Measurements from ENCODE around the gene PLCD3. TPM values are rescaled to one million over a fixed set of nuclear protein-coding genes. Genes with fewer than 3 reads are reported as not detected.
A peak's percentile ranks its signal among the peaks of the same experiment; 100 is the strongest.

The PLCD3 gene
- total RNA-seq, 2 experiments from 2014 or later: 4.3 to 4.4 TPM

GRCh38 chr17:45149037-45149668 lies 16.8 kb upstream of the PLCD3 start:
- POLR2A ChIA-PET: interaction anchor here (0.6 to 6.1 kb wide), 23 partner anchors 8 to 250 kb away, joined by 3 to 217 read pairs (median 4); partner anchors contain the start of genes ACBD4, EFTUD2, FMNL1 and HEXIM2

DNA sequence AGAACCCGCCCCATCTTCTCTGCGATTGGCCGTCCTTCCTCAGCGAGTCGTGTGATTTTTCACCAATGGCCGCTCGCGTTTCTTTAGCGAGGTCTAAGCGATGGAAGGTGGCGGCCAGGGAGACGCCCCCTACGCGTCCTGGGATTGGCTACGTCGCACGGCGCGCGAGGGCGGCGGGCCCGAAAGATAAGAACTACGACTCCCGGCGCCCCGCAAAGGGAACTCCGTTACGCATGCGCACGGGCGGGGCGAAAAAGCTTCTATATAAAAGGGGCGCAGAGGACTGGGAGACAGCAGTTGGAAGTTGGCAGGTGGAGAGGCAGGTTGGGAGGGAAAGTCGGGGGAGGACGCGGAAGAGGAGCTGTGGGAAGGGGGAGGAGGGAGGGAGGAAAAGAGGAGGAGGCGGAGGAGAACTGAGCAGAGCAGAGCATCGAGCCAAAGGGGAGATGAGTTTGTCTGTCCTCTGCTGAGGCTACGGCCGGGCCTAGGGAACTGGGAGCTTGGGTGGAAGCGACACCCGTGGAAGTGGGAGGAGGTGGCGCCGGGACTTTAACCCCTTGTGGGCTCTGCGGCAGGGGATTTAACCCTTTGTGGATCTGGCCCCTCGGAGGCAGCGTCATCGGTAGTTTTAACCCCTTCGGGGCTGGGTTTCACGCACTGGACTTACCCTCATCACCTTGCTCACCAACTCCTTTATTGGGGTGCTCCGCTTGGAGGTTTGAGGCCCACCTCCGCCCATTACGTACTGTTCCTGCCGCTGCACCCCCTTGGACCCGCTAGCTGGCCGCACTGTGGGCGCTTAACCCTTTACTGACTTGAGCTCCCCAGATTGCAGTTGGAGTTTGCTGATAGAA lies 16.1 kb upstream of the PLCD3 start, which contains the start of gene HEXIM1:
HEXIM1 (plus strand) TSS at position 293 of the 854 bp plus-strand sequence. CDS start 716 bp downstream, outside the sequence.
- peak within 1 kb of the TSS; percentile 100 for H3K27ac Mint-ChIP-seq
- ChIA-PET POLR2A (interaction anchor here (0.6 to 6.1 kb wide), 21 partner anchors 9 to 249 kb away, joined by 3 to 217 read pairs (median 5); partner anchors contain the start of genes ACBD4, EFTUD2, FMNL1 and HEXIM2), CTCF (interaction anchor here (0.8 to 11.2 kb wide), 17 partner anchors 9 to 168 kb away, joined by 3 to 316 read pairs (median 9); partner anchors contain the start of genes ACBD4, DCAKD, HEXIM2 and MAP3K14)
- DNase-seq: peak; percentile 99
- H3K36me3 Mint-ChIP-seq: peaks cover 29% of the 10 kb centered on the region
- H3K27me3 Mint-ChIP-seq: no peaks in the 10 kb centered on the region
- intact Hi-C loops (cut with micrococcal nuclease): loop anchor here (1.0 to 10.0 kb wide), 9 partner anchors 13 to 944 kb away; partner anchors contain the start of genes ACBD4, HEXIM2, MAP3K14 and NMT1
- peaks cover 42% of the 10 kb centered on the region for H3K4me1 Mint-ChIP-seq (ENCODE audit: low read depth)
- no peaks in the 10 kb centered on the region for H3K9me3 Mint-ChIP-seq
- peak within 1 kb of the TSS; percentile 99 for H3K4me3 Mint-ChIP-seq

More at GRCh38 chr17:45149037-45149668, 16.8 kb upstream of the PLCD3 start:
- CTCF ChIA-PET: interaction anchor here (0.7 to 11.2 kb wide), 20 partner anchors 10 to 236 kb away, joined by 3 to 316 read pairs (median 7); partner anchors contain the start of genes ACBD4, DCAKD, HEXIM2 and MAP3K14
- DNase-seq: peak; percentile 86
- H3K36me3 Mint-ChIP-seq: peaks cover 29% of the 10 kb centered on the region
- intact Hi-C loops (cut with micrococcal nuclease): loop anchor here (1.0 to 10.0 kb wide), 5 partner anchors 24 to 944 kb away; partner anchors contain the start of gene NMT1
- no peaks in the 10 kb centered on the region for H3K27me3 Mint-ChIP-seq
- H3K9me3 Mint-ChIP-seq: no peaks in the 10 kb centered on the region
- H3K27ac Mint-ChIP-seq: peak overlapping the region; percentile 100
- H3K4me3 Mint-ChIP-seq: peak overlapping the region; percentile 99
- H3K4me1 Mint-ChIP-seq (ENCODE audit: low read depth): peaks cover 36% of the 10 kb centered on the region

GRCh38 chr17:45147581-45148182 lies 15.4 kb upstream of the PLCD3 start:
- ChIA-PET CTCF (interaction anchor here (0.8 to 11.2 kb wide), 11 partner anchors 8 to 164 kb away, joined by 3 to 316 read pairs (median 9); partner anchors contain the start of genes ACBD4 and HEXIM2), POLR2A (interaction anchor here (0.9 to 6.1 kb wide), 15 partner anchors 10 to 248 kb away, joined by 3 to 217 read pairs (median 8); partner anchors contain the start of genes ACBD4, EFTUD2, FMNL1 and HEXIM2)
- peak overlapping the region; percentile 100 for H3K27ac Mint-ChIP-seq
- intact Hi-C loops (cut with micrococcal nuclease): loop anchor here (1.0 to 10.0 kb wide), 8 partner anchors 12 to 943 kb away; partner anchors contain the start of genes ACBD4, HEXIM2, MAP3K14 and NMT1
- peak; percentile 87 for DNase-seq
- H3K27me3 Mint-ChIP-seq: no peaks in the 10 kb centered on the region
- H3K9me3 Mint-ChIP-seq: no peaks in the 10 kb centered on the region
- H3K4me1 Mint-ChIP-seq (ENCODE audit: low read depth): peaks cover 47% of the 10 kb centered on the region
- H3K4me3 Mint-ChIP-seq: peak overlapping the region; percentile 99
- H3K36me3 Mint-ChIP-seq: peaks cover 29% of the 10 kb centered on the region

- peak; percentile 22 for DNase-seq
- Mint-ChIP-seq H3K27ac (peak overlapping the region; percentile 100), H3K4me3 (peak overlapping the region; percentile 99), H3K9me3 (no peaks in the 10 kb centered on the region), H3K27me3 (no peaks in the 10 kb centered on the region), H3K4me1 (ENCODE audit: low read depth) (peaks cover 48% of the 10 kb centered on the region), H3K36me3 (peaks cover 29% of the 10 kb centered on the region)
- CTCF ChIA-PET: interaction anchor here (0.8 to 11.2 kb wide), 6 partner anchors 11 to 80 kb away, joined by 3 to 316 read pairs (median 26); partner anchors contain the start of genes ACBD4 and HEXIM2
- intact Hi-C loops (cut with micrococcal nuclease): loop anchor here (5.0 to 10.0 kb wide), 2 partner anchors 85 to 942 kb away; partner anchors contain the start of gene NMT1
- POLR2A ChIA-PET: interaction anchor here (1.3 to 6.1 kb wide), 5 partner anchors 8 to 83 kb away, joined by 3 to 217 read pairs (median 41); partner anchors contain the start of genes ACBD4, FMNL1 and HEXIM2
Measured at GRCh38 chr17:45146890-45147580, 14.7 kb upstream of the PLCD3 start.

GRCh38 chr17:45146592-45146889 lies 14.2 kb upstream of the PLCD3 start:
- Mint-ChIP-seq H3K27me3 (no peaks in the 10 kb centered on the region), H3K27ac (peak overlapping the region; percentile 100), H3K4me1 (ENCODE audit: low read depth) (peaks cover 46% of the 10 kb centered on the region), H3K9me3 (no peaks in the 10 kb centered on the region), H3K36me3 (peaks cover 29% of the 10 kb centered on the region), H3K4me3 (peak overlapping the region; percentile 99)
- ChIA-PET CTCF (interaction anchor here (1.2 to 1.7 kb wide), 2 partner anchors 11 to 15 kb away, joined by 4 to 14 read pairs; partner anchors contain the start of genes ACBD4 and HEXIM2), POLR2A (interaction anchor here (1.2 to 1.3 kb wide), 2 partner anchors 9 to 85 kb away, joined by 3 read pairs; no protein-coding TSS in a partner anchor)
- no peak for DNase-seq
- intact Hi-C loops (cut with micrococcal nuclease): loop anchor here (5.0 to 10.0 kb wide), 2 partner anchors 84 to 942 kb away; partner anchors contain the start of gene NMT1

DNA sequence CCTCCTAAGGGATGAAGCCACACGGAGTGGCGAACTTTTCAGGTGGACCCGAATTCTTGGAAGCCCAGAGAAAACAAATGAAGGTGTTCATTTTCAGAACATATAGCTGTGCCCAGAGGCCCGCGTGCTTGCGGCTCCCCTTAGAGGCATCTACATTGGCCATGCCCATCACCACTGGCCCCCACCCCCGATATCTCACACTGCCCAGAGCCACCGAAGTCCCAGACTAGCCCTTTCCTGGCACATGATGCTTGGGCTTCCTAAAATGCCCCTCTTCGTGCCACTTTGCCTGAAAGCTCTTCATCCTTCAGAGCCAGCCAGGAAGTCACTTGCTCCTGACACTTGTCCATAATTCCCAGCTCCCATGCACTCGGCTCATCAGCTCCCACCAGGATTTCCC lies 13.9 kb upstream of the PLCD3 start:
- POLR2A ChIA-PET: interaction anchor here (1.0 to 1.3 kb wide), 3 partner anchors 9 to 85 kb away, joined by 3 read pairs; no protein-coding TSS in a partner anchor
- Mint-ChIP-seq H3K27ac (peak overlapping the region; percentile 57), H3K9me3 (no peaks in the 10 kb centered on the region), H3K4me3 (peak overlapping the region; percentile 99), H3K36me3 (peaks cover 29% of the 10 kb centered on the region), H3K27me3 (no peaks in the 10 kb centered on the region), H3K4me1 (ENCODE audit: low read depth) (peaks cover 45% of the 10 kb centered on the region)
- DNase-seq: no peak
- CTCF ChIA-PET: interaction anchor here (1.2 to 1.7 kb wide), 2 partner anchors 11 to 15 kb away, joined by 4 to 14 read pairs; partner anchors contain the start of genes ACBD4 and HEXIM2
- intact Hi-C loops (cut with micrococcal nuclease): loop anchor here (5.0 to 10.0 kb wide), 2 partner anchors 84 to 941 kb away; partner anchors contain the start of gene NMT1

- intact Hi-C loops (cut with micrococcal nuclease): loop anchor here (5.0 to 10.0 kb wide), 2 partner anchors 83 to 940 kb away; partner anchors contain the start of gene NMT1
- Mint-ChIP-seq H3K4me1 (ENCODE audit: low read depth) (peaks cover 38% of the 10 kb centered on the region), H3K27me3 (no peaks in the 10 kb centered on the region), H3K4me3 (peak overlapping the region; percentile 54), H3K27ac (no peak overlapping the region), H3K9me3 (no peaks in the 10 kb centered on the region), H3K36me3 (peaks cover 24% of the 10 kb centered on the region)
- CTCF ChIA-PET: interaction anchor here (1.0 to 1.7 kb wide), 3 partner anchors 10 to 52 kb away, joined by 5 to 26 read pairs (median 14); partner anchors contain the start of gene ACBD4
- POLR2A ChIA-PET: interaction anchor here (0.7 to 1.0 kb wide), 2 partner anchors 18 to 76 kb away, joined by 3 to 4 read pairs; no protein-coding TSS in a partner anchor
- DNase-seq: no peak
Measured at GRCh38 chr17:45145035-45145389, 12.7 kb upstream of the PLCD3 start.

DNA sequence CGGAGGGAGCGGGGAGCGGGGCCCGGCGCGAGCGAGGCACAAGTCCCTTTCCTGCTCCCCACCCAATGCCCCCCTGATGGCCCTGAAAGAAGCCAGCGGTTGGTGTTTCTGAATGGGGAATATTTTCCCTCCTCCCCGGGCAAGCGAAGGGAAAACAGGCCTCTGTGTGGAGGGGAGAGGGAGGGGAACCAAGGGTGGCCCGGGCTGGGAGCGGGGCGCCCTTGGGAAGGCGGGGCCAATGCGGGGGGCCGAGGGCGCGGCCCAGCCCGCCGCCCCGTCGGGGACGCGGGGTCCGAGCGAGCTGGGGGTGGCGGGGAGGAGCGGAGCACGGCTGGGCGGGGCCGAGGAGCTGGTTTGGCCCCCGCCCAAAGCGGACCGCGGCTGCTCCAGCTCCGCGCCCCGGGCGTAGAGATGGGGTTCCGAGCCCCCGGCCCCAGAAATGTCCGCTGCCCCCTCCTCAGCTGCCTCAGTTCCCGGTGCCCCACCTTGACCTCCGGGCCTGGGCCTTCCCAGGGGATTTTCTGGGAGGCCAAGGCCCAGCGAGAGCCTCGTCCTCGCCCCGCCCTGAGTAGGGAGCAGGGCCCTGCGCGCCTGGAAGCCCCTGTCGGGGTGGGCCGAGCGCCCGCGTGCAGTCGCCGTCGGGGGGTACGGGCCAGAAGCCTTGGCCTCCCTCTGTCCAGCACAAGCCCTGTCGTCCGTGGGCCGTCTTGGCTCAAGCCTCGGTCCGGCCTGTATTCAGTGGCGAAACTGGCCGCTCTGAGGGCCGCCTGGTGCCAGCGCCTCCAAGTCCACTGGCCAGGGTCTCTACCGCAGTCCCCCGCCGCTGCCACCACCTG lies 12.1 kb upstream of the PLCD3 start:
- intact Hi-C loops (cut with micrococcal nuclease): loop anchor here (5.0 to 10.0 kb wide), 2 partner anchors 82 to 940 kb away; partner anchors contain the start of gene NMT1
- POLR2A ChIA-PET: no interaction called here

GRCh38 chr17:45143767-45144198 lies 11.5 kb upstream of the PLCD3 start:
- Mint-ChIP-seq H3K4me1 (ENCODE audit: low read depth) (peaks cover 38% of the 10 kb centered on the region), H3K9me3 (no peaks in the 10 kb centered on the region), H3K4me3 (peak overlapping the region; percentile 46), H3K27ac (peak overlapping the region; percentile 38), H3K27me3 (no peaks in the 10 kb centered on the region), H3K36me3 (peaks cover 14% of the 10 kb centered on the region)
- DNase-seq: peak; percentile 36
- ChIA-PET POLR2A (no interaction called here), CTCF (interaction anchor here (0.9 to 1.7 kb wide), 3 partner anchors 9 to 54 kb away, joined by 3 to 26 read pairs (median 5); partner anchors contain the start of gene ACBD4)
- intact Hi-C loops (cut with micrococcal nuclease): loop anchor here (10.0 kb wide), 1 partner anchor 939 kb away; no protein-coding TSS in a partner anchor

More for the DNA sequence above, 12.1 kb upstream of the PLCD3 start:
- H3K27me3 Mint-ChIP-seq: no peaks in the 10 kb centered on the region
- H3K9me3 Mint-ChIP-seq: no peaks in the 10 kb centered on the region
- H3K4me3 Mint-ChIP-seq: peak overlapping the region; percentile 54
- peak; percentile 43 for DNase-seq
- CTCF ChIA-PET: interaction anchor here (0.9 to 1.7 kb wide), 3 partner anchors 10 to 53 kb away, joined by 3 to 26 read pairs (median 5); partner anchors contain the start of gene ACBD4
- H3K4me1 Mint-ChIP-seq (ENCODE audit: low read depth): peaks cover 38% of the 10 kb centered on the region
- H3K27ac Mint-ChIP-seq: peak overlapping the region; percentile 38
- peaks cover 18% of the 10 kb centered on the region for H3K36me3 Mint-ChIP-seq
